NK-92 treated with Interleukin-12 subunit alpha and Interleukin-12 subunit beta, amount 100 ng/mL, for 24 hours (cell line): ENCODE measurements around the gene VIPAS39.
A peak's percentile ranks its signal among the peaks of the same experiment; 100 is the strongest.

ENCODE experiments used
- DNase-seq: peaks from one replicate; lab custom pipeline; 2025; lab: John Stamatoyannopoulos, UW

Gene VIPAS39

DNA sequence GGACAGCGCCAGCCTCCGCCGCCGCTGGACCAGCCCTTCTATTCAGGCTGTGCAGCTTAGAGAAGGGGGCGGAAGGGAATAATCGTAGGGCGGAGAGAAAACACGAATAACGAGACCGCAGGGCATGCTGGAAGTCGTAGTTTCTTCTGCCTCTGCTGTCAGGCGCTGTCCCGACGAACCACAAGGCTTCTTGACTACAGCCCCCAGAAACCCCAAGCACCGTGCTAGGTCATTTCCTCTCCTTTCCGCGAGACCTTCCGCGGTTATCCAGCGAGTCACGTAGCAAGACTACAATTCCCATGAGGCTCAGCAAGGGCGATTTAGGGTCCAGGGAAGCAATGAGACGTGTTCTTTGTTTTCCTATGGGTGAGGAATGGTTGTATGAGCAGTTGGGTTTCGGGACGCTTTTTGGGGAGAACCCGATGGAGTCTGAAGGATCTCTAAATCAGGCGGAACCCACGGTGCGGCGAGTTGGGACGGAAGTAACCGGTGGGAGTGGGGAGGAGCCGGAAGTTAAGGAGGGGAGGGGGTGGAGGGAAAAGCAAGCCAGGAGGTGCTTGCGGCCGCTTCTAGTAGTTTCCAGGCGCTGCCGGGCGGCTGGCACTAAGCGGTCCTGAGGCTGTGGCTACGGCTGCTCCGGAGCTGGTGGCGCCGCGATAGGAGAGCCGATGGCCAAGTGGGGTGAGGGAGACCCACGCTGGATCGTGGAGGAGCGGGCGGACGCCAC lies at the start of gene VIPAS39, which contains the start of gene AHSA1:
VIPAS39 (minus strand) TSS at position 80 of the 727 bp plus-strand sequence. CDS start 3,499 bp downstream, outside the sequence.
AHSA1 (plus strand) TSS at position 572 of the 727 bp plus-strand sequence; CDS start at position 669, 97 bp downstream.
- peak; percentile 95 for DNase-seq

DNA sequence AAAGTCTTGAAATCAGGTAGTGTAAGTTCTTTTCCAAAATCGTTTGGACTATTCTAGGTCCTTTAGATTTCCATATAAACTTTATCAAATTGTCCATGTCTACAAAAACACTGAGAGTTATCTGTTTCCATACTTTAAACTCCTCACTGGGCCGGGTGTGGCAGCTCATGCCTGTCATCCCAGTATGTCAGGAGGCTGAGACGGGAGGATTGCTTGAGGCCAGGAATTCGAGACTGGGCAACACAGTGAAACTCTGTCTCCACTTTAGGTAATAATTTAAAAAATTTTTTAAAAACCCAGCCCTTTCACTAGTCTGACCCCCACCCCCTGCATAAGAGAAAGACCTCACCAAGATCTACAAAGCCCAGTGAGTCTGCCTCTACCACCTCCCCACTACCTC lies 47.6 kb upstream of the VIPAS39 start:
- no peak for DNase-seq

DNA sequence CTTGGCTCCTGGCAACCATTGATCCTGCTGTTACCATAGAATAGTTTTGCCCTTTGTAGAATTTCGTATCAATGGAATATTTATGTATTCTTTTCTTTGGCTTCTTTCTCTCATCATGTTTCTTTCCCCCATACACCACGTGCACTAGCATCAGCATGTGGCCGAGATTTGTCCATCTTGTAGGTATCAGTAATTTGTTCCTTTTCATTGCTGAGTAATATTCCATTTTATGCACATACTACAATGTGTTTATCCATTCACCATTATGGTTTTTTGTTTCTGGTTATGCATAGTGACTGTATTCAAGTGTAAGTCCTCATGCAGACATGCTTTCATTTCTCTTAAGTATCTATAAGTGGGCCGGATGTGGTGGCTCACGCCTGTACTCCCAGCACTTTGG lies 45.7 kb upstream of the VIPAS39 start:
- DNase-seq, result no peak

DNA sequence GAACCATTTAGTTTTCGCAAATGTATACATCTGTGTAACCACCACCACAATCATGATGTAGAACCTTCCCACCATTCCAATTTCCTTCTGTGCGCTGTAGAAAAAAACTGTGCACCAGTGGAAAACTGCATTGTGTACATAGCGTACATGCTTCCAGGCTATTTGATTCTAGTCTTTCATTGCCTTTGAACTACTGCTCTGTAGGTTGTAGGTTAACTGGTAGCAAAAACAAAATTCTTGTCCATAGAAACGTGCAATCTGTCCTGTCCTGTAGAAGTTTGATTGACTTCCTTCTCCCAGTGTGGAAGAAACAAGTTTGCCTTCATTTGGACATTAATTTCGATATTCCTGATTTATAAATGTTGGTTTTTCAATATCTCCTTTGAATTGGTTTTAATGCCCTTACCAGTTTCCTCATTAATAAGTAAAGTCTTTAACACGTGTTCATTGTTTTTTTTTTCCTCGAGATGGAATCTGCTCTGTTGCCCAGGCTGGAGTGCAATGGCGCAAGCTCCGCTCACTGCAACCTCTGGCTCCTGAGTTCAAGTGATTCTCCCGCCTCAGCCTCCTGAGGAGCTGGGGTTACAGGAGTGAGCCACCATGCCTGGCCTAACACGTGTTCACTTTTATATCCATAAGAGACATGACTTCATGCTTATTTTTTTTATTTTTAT lies 44.8 kb upstream of the VIPAS39 start:
- DNase-seq, result no peak

DNA sequence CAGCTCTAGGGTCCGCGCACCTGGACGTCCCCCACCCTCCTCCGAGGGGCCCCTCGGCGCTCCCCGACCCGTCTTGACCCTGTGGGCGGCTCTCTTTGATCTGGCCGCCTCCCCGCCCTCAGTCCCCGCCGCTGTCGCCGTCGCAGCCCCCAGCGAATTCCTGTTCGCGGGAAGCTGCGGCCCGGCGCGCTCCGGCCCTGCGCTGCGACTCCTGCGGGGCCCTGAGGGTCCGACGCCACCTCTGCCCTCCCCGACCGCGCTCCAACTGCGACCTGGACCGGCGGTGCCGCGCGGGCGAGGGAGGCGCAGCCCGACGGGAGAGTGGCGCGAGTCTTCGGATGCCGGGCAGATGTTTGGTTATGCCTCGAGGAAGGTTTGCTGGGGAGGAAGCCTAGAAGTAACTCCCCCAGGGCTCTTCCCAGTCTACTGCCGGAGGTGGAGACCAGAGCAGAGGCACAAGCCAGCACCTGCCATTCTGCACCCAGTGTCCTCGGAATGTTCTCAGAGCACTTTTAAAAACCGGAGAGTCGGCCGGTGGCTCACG lies 41.7 kb upstream of the VIPAS39 start:
- DNase-seq, result no peak

DNA sequence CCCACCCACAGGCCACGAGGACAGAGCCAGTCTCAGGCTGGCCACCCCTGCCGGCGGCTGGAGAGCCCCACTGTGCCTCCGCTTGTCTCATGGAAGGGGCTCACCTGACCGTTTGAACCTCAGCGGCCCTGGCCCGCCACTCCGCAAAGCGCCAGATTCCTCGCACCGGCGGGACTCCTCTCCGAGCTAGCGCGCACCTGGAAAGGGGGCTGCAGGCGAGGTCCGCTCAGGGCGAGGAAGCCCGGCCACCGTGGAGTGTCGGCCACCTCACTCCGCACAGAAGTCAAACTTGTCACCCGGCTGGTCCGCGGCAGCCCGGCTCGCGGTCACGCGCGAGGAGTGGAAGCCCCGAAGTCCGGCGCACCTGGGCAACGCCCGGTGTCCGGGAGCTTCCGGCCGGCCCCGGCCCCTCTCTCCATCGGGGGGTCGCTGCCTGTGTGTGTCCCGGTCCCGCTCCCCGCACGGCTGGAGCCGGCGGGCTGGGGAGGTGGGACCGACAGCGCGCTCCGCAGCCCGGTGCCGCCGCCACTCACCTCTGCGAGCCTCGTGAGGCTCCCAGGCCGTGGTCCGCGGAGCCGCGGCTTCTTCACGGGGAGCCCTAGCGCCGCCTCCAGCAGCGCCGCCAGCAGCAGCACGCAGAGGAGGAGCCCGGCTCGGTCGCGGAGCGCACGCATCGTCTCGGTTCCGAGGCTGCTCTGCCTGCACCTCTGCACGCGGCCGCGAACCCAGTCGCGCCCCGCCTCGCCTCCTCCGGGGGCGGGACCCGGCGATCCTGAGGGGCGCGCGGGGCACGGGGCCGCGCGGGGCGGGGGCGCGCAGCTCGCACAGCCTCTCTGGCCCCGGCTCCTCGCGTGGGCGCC lies 40.9 kb upstream of the VIPAS39 start, which contains the start of gene ISM2:
ISM2 (minus strand) TSS at position 697 of the 860 bp plus-strand sequence; CDS start at position 674, 23 bp downstream.
- no peak for DNase-seq

DNA sequence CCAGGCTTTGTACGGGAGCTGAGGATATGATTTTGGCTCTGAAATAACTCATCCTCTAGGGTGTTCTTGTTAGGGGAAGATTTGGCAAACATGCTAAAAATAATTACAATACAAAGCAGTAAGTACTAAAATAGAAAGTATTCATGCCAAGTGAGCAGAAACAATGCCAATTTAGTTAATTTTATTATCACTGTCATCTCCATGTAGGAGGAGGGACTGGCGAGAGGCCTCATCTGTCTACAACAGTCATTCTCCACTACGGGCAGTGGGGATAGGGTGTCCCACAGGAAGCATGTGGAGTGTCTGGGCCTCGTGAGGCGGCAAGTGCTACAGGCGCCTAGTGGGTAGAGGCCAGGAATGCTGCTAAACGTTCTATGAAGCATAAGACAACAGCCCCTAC lies 37.9 kb upstream of the VIPAS39 start:
- DNase-seq, result no peak

DNA sequence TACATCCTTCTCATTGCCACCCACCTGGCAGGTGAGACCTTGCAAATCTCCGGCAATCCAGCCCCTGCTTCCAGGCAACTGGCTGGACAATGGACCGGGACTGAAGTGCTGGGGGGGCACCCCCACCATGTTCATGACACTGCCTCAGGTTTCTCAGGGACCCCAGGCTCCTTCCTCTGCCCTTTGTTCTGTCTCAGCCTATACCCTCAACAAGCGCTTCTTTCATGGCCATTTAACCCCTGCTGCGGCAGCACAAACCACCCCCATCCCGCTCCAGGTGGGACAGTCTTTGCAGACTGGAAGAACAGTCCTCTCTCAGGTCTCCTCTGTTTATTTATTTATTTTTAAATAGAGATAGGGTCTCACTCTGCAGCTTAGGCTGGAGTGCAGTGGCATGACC lies 33.7 kb upstream of the VIPAS39 start:
- DNase-seq, result no peak

DNA sequence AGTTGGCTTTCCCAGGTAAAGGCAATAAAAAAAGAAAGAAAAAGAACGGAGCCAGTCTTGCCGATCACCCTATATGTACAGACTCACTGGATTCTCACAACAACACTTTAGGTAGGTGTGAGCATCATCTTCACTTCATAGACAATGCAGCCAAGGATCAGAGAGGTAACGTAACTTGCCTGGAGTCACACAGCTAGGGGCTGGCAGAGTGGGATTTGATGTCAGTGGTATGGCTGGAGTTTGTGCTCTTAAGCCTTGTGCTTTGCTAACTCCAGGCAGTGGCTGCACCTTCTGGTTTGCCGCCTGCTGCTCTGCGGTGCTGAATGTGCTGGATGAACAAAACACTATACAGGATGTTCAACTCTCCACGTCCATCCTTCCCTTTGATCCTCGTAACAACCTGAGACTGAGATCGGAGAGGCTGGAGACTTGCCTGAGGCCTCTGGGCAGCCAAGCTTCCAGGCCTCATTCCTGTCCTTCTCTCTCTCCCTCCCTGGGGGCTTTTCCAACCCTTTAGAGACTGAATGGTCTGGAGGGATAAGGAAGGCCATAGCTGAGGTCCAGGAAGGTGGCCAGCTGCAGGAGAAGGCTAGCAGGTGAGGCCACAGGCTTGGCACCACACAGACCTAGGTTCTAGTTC lies 33.1 kb upstream of the VIPAS39 start:
- no peak for DNase-seq

DNA sequence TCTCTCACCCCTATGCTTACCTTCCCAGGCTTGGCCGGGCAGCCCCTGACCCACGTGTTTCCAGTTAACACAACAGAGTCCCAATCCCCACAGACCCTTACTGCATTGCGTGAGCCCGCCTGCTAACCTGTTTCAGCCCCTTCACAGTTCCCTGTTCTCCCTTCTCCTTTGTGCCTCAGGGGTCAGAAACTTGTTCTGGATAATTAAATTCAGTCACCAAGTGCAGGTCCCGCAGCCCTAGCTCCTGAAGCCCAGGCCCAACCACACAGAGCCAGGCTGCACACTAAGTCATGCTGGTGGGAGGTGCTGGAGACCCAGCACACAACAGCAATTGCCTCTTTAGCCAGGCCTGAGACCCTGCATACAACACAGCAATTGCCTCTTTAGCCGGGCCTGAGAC lies 31.6 kb upstream of the VIPAS39 start:
- no peak for DNase-seq

DNA sequence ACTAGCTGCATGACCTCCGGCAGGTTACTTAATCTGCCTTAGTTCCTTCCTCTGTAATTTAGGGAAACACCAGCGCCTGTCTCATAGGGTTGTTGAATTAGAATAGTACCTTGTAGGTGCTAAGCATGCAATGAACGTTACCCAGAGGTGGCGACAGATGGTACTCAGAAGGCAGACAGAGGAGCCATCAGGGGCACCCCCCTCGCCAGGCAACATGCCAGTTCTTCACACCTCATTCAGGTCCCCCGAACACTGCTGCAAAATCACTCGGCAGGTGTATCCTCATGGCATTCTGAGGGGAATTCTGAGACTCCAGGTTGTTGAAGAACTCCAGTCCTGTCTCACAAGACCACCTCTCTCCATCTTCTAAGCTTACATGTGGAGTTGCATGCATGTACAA lies 31.2 kb upstream of the VIPAS39 start:
- no peak for DNase-seq

DNA sequence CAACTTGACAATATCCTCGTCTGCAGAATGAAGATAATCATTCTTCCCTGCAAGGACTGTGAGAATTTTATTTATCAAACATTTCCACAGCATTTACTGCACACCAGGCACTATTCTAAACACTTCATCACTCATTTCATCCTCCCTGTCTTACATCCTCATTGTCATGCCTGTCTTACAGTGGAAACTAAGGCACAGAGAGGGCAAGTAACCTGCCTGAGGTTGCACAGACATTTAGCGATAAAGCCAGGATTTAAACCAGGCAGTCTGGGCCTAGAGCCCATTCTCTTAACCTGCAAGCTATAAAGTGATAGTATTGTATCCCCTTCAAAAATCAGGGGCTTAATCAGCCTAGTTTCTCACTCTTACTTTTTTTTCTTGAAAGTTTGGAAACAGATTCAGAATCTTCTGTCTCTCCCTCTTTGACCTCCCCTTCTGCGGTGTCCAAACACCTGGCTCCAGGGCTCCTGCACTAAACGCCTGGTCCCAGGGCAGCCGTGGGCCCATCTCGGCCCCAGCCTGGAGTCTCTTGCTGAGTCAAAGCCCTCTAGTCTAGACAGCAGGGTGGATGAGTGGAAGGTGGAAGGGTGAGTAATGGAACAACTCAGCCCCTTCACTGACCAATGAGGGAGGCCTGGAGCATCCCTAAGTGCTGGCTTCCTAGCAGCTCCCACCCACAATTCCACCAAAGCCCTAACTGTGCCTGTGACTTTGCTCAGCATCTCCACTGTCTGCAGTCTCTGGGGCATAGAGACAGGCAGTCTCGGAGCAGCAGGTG lies 28.7 kb upstream of the VIPAS39 start:
- DNase-seq, result no peak

DNA sequence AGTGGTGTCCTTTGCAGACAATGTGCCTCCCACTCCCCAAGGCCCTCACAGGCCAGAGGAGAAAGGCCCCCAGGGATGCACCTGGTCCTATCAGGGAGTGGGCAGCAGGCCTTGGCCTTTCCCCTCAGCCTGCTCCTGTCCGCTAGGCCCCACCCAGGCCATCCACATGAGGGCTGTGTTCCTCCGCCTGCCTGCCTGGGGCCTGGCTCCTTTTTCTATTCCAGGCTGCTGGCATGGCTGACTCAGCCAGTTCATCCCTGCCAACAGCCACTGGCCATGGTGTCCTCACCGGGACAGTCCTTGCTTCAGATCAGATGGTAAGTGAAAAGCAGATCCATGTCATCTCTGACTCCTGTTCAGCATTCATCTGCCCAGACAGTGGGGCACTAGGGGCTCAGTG lies 27.9 kb upstream of the VIPAS39 start:
- DNase-seq, result no peak

DNA sequence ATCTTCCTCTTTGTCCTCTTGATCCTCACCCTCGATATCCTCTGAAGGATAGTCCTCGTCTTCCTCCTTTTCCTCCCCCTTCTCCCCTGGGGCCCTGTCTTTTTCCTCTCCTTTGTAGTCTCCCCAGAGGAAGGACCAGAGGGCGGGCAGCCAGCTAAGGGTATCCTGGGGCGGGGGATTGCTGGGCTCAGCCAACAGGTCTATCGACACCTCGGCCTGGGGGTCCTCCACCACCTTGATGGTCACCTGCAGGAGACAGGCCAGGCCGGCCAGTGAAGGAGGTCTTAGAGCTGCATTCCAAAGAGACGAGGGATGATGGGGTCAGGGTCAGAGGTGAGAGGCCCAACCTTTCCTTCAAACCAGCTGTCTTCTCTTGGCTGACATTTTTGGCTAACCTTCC lies 25.0 kb upstream of the VIPAS39 start:
- DNase-seq, result no peak

DNA sequence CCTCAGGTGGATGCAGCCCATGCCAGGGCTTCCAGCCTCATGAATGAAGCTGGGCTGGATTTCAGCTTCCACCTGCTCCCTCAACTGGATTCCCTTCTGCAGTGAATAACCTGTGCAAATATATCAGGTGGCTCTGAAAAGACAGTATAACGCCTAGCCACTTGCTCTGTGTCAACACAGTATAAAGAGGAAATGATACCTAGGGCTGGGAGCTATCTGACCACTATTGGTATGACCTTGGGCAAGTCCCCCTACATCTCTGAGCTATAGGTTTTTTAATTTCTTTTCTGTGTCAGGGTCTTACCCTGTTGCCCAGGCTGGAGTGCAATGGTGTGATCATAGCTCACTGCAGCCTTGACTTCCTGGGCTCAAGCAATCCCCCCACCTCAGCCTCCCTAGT lies 21.4 kb upstream of the VIPAS39 start:
- no peak for DNase-seq

DNA sequence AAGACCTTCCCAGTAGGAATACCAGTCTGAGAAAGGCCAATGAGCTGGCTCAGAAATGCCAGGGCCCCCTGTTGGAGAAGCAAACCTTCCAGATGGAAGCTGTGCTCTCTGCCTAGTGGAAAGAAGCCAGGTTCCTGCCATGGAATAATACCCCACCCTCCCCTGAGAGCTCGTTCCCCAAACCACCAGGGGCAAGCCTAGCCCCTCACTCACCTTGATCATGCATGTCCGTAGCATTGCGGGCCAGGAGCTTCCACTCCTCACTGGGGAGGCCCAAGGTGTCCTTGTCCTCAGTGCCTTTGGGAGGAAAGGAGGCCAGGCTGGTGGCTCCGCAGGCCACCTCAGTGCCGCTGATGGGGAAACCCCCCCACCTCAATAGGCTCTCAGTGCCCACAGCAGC lies 20.6 kb upstream of the VIPAS39 start:
- DNase-seq, result no peak

DNA sequence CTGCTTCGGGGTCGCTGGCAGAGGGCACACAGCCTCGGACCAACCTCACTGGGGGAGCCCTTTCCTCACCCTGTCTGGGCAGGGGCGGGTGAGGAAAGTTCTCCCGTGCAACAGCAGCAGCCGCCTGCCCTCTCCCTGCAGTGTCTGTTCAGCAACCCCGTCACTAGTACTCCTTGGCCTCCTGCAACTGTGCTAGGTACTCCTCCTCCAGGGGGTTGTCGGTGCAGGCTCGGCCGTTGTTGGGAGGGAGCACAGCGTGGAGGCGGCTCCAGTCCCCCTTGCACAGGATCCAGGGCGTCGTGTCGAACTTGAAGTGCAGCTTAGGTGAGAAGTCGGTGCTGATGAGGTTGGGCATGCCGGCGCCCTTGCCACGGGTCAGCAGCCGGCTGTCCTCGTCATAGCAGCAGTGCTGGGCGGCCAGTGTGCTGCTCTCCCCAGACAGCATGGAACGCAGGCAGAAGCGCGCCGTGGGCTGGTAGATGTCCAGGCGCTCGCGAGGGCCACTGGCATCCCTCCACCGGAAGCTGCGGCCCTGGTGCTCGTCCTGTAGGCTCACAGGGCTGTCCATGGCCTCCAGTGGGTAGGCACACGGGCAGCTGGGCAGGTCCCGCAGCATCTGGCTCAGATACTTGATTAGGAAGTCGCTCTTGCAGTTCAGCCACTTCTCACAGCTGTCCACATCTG lies 18.2 kb upstream of the VIPAS39 start:
- DNase-seq, result no peak

DNA sequence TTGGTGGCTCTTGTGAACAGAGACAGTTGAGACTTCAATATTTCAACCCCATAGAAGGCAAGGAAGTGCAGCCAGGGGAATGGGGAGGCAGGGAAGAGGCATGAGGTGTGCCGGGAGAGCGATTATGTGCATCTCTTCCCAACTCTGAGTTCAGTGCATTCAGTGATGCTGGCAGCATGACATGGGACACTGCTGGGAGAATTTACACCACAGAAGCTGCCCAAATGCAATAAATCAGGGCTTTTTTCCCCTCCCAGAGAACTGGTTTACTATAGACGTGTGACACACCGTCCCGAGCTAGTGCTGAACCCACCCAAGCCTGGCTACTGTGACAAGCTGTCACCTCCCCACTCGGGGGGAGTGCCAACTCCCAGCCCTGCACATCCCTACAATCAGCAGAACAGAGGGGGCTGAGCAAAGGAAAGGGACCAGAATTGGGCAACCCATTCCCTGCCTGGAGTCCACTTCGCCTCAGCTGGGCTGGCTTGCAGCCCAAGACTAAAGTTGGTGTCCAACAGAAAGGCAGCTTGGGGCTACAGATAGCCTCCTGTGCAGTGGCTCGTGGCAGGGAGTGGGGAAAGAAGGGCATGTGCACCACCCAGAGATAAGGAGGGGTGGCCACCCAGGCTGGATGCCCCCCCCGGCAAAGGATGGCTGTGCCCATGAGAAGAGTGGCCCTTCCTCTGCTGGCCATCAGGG lies 17.2 kb upstream of the VIPAS39 start:
- no peak for DNase-seq

DNA sequence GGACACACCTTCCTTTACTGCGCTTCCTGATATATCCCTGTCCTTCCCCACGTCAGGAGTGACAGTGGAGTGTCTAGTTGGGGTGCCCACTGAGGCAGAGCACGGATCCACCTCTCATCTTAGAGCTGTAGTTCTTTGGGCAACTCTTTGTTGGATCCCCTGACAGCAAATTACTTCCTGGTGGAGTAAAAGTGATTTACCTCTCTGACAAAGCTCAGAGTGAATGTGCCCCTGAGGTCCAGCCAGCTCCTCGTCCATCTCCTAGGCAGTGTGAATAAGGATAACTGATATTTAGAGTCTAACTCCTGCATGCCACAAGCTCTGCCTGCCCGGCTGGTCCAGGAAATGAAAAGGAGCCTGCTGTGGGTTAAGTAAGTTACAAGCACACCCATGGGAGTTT lies 16.5 kb upstream of the VIPAS39 start:
- DNase-seq, result no peak
